GM04504 (cell line): ENCODE measurements around the gene VTI1A.

Experiments used
- DNase-seq: peaks from one replicate; pipeline ENCODE4 v3.0.0-alpha.2; 2012; ENCODE audit warnings: low read depth

Gene VTI1A

DNA sequence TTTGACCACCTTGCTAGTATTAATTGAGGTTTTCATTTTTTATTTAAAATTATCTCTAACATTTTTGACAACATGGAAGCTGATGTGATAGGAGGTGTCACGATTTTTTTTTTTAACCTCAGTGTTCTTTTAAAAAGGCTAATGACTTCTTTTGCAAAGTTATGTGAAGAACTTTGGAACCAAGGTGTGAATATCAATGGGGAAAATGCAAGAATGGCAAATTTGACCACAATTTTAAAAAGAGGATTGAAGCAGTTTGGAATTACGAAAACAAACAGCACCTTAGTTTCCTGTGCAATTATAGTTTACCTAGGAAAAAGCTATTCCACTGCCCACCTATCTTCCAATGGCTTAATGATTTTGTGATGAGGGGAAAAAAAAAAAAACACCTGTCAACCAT, 232.4 kb downstream of the VTI1A start:
- DNase-seq: no peak

DNA sequence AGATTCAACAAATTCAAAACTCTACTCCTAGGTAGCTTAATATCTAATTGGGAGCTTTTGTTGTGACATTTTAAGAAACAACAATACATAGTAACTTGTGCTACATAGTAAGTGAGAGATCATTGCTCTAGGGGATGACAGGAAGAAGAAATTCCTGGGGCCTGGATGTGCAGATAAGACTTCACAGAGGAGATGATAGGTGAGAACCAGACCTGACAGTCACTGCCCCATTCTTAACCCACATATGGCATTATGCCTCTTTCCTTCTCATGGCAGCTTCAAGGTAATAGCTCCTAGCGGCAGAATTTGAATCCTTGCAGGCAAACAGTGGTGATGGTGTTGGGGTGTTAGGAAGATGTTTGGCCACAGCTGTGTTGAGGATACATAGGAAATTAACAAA, 233.6 kb downstream of the VTI1A start:
- DNase-seq: no peak

- DNase-seq: peak; percentile 28
Observed at GRCh38 chr10:112687647-112688046, 240.6 kb downstream of the VTI1A start.

GRCh38 chr10:112689327-112690072, 242.5 kb downstream of the VTI1A start:
- no peak for DNase-seq

DNA sequence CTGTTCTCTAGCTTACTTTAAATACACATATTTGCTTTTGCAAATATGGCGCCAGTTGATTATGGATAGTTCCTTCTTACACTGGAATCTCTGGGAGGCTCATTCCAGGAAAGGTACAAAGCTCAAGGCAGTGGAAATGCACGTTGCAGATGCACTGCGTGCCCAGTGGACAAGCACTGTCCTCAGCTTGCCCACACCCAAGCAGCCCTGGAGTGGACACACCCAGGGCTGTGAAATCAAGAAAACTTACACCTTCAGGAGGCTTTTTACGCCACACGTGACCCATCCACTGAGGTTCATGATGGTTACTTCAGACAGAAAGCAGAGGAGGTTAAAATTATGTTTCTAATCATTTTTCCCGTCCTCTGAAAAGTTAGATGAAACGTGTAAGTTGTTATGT, 248.5 kb downstream of the VTI1A start:
- DNase-seq: no peak

DNA sequence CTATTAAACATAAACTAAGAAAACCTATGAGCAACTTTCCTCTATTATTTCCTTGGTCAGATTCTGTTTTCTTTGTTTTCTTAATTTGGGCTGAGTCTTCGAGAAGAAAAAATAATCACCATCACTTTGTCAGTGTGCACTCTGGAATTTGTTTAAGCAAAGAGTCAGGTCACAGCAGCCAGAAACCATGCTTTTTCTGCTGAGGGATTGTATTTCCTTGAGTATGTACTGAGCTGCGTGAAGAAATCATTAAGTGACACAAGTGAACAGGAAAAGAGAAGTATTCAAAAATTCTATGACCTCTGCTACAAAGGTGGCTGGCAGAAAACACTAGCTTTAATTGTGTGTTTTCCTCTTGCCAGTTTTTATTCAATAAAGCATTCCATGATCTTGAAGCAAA, 249.6 kb downstream of the VTI1A start:
- DNase-seq: no peak

DNA sequence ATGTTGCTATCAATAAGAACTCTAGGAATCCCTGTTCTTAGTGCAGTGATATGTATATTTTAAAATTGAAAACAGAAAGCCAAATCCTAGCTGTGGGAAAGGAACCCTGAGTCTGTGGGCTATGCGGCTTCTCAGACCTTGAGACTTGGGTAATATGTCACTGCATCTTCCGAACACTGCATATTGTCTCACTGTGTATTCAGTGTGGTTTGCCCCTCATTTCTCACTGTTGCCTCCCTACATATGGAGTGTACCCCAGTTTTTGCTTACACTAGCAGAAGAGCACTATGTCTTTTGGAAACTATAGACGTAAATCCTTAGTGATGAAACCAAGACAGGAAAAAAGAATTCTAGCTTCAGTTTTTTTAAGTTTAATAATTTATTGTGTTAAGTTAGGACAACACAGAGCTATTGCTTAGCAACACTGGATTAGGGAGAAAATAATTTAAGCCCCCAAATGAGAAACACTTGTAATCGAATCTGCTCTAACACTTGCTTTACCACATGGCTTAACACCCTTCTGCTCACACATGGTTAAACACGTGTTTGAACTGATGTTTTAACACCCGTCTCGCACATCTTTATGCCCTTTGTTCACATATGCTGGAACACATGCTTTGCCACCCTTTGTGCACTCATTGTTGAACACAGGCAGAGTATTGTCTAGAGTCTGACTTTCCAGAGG, 251.3 kb downstream of the VTI1A start:
- no peak for DNase-seq

GRCh38 chr10:112698818-112699164, 251.8 kb downstream of the VTI1A start:
- no peak for DNase-seq

GRCh38 chr10:112700215-112700671, 253.2 kb downstream of the VTI1A start:
- no peak for DNase-seq

- DNase-seq: no peak
Observed at GRCh38 chr10:112701211-112701877, 254.3 kb downstream of the VTI1A start.

DNA sequence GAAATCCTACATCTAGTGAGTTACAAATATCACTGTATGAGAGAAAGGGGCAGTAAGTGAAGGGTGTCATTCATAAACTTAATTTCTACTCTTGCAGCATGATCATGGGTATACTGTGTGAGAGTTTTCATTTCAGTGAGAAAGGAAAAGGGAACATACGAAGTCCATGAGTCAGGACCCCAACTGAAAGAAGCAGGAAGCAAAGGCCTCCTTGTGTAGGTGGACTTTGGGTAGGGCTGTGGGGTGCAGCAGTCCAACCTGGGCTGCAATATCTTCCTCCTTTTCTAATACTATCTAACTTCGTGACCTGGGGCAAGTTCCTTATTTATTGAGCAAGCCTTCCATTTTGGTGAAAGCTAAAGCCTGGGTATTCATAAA, 254.9 kb downstream of the VTI1A start:
- no peak for DNase-seq

DNA sequence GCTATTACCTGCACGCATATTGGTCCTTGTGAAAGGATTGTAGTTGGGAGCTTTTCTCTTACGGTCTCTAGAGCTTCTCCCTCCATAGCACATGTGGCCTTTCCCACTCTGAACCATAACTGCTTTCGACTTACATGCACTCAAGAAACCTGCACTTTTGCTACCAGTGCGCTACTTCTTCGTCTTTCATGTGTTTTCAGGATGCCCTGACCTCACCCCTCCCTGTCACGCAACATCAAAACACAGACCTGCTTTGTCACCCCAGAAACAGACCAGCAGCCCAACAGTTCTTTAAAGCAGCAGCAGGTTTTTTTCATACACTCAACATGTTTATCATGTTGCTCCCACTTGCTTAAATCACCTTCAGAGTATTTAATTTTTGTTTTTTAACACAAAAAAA, 259.6 kb downstream of the VTI1A start:
- DNase-seq: no peak

GRCh38 chr10:112708461-112708860, 261.4 kb downstream of the VTI1A start:
- no peak for DNase-seq

DNA sequence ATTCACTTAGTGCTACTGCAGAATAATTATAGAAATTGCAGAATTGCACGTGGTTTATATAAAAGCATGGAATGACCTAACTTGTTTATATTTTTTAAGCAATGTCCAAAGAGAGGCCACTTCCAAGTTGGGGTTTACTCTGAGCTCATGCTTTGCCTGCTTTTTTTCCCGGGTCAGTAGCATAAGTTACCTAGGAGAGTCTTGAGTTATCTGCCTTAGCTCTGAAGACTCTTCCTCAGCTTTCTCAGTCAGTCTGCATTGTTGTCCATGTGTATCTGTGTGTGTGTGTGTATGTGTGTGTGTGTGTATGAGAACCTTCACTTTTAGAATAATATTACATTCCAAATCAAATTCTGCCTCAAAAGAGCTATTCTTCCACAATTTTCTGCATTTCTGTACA, 263.5 kb downstream of the VTI1A start:
- no peak for DNase-seq

GRCh38 chr10:112711366-112711765, 264.4 kb downstream of the VTI1A start:
- no peak for DNase-seq

- DNase-seq: no peak
Observed at GRCh38 chr10:112712536-112712935, 265.5 kb downstream of the VTI1A start.

DNA sequence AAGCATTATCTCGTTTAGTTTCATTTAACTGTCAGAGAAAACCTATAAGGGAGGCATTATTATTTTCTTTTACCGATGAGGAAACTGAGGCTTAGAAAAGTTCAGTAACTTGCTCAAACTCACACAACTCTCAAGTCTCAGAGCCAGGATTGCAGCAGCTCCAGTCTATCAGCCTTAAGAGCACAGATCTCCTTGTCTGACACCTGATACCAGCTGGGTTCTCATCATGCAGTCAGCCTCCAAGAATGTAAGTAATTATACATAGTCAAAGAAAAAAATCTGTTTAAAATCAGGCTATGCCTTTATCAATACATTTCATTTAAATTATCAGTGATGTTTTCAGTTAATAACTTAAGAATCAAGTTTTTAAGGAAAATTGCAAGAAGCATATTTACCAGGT, 266.4 kb downstream of the VTI1A start:
- no peak for DNase-seq

- no peak for DNase-seq
Observed at GRCh38 chr10:112715581-112715980, 268.6 kb downstream of the VTI1A start.

- DNase-seq: no peak
Observed at GRCh38 chr10:112716076-112716475, 269.1 kb downstream of the VTI1A start.

- no peak for DNase-seq
Observed at GRCh38 chr10:112716924-112717413, 270.0 kb downstream of the VTI1A start.

- DNase-seq: no peak
Observed at GRCh38 chr10:112720178-112720577, 273.2 kb downstream of the VTI1A start.

GRCh38 chr10:112721080-112721698, 274.2 kb downstream of the VTI1A start:
- DNase-seq: no peak

- DNase-seq: no peak
Observed at GRCh38 chr10:112722758-112723157, 275.7 kb downstream of the VTI1A start.
